GM13977 (cell line): Measurements from ENCODE around the gene PXDC1.
"Not testable (repeated sequence)": the region's sequence is repeated elsewhere in the genome, so short reads cannot be mapped to it uniquely, and the experiment has no call there.

Experiments used
- DNase-seq: peaks from one replicate; pipeline ENCODE4 v3.0.0; 2012; ENCODE audit warnings: low spot score
- in situ Hi-C: fragments of 300-500 bp; cut with MboI; formaldehyde crosslinking; loops from one replicate; pipeline ENCODE4 v1.12.0; 2022; ENCODE audit warnings: low sequenced_read_pairs, low pct_unique_long_range_greater_than_20kb, mixed read lengths, inconsistent platforms; ENCODE audit not compliant: unreplicated experiment
- TF ChIP-seq, protein P1 (sequence below): IDR thresholded peaks from 2 replicates; pipeline ENCODE4 v1.5.1; 2012; ENCODE audit warnings: mild to moderate bottlenecking, control low read depth; ENCODE audit not compliant: insufficient read depth; ENCODE audit errors: extremely low read depth, missing control alignments

The PXDC1 gene

DNA sequence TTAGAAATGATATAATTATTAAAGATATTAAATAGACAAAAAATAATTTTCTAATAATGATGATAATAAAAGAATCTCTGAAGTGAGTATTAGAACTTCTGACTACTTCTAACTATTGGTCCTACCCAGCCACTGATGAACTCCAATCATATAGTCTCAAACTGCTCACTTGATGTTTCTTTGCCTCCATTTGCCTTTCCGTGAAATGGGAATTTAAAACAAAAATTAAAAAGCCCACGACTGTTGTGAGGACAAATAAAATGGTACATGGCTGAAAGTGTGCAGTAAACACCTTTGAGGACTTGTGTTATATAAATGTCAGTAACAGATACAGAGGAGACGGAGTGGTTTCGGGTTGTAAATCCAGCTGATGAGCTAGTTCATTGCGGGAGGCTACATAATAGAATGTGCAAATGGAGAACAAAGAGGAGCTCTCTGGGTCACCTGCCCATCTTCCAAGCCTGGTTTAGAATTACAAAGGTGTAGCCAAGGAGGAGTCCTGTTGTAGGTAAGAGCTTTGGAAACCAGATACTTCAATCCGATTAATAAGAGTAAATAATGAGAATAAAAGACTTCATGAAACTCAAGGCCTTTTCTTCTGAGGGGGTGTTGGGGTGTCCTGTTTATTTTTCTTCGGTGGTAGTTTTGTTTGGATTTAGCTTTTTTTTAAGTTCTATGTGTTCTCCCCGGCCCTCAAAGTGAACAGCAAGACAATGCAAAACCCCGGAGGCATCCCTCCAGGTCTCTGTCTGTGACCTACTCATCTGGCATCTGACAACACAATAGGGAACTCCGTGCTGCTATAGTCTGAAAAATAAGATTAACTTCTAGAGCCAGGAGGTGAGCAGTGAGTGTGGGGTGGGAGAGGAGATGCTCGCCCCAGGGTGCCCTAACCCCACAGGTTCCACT, 4.4 kb upstream of the PXDC1 start:
- in situ Hi-C loops = no loop called here
- TF ChIP-seq, protein P1, sequence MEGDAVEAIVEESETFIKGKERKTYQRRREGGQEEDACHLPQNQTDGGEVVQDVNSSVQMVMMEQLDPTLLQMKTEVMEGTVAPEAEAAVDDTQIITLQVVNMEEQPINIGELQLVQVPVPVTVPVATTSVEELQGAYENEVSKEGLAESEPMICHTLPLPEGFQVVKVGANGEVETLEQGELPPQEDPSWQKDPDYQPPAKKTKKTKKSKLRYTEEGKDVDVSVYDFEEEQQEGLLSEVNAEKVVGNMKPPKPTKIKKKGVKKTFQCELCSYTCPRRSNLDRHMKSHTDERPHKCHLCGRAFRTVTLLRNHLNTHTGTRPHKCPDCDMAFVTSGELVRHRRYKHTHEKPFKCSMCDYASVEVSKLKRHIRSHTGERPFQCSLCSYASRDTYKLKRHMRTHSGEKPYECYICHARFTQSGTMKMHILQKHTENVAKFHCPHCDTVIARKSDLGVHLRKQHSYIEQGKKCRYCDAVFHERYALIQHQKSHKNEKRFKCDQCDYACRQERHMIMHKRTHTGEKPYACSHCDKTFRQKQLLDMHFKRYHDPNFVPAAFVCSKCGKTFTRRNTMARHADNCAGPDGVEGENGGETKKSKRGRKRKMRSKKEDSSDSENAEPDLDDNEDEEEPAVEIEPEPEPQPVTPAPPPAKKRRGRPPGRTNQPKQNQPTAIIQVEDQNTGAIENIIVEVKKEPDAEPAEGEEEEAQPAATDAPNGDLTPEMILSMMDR = no peak
- DNase-seq = no peak

DNA sequence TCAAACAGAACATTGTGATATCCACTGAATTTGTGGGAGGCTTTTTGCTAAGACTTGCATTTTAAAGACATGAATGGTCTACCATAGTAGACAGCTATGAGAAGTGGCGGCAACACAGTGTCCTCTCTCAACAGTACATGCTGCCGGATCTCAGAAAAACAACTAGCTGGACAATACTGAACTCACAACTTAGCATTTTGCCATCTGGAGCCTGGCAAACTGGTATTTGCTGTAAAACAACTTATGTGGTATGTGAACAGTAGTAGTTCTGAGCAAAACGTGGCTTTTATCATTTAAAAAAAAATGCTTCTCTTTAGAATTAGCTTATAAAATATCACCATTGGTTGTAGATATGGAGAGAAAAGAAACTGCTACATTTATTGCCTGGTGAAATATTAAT, 3.3 kb upstream of the PXDC1 start:
- in situ Hi-C loops = no loop called here
- no peak for DNase-seq
- TF ChIP-seq, protein P1 = no peak

DNA sequence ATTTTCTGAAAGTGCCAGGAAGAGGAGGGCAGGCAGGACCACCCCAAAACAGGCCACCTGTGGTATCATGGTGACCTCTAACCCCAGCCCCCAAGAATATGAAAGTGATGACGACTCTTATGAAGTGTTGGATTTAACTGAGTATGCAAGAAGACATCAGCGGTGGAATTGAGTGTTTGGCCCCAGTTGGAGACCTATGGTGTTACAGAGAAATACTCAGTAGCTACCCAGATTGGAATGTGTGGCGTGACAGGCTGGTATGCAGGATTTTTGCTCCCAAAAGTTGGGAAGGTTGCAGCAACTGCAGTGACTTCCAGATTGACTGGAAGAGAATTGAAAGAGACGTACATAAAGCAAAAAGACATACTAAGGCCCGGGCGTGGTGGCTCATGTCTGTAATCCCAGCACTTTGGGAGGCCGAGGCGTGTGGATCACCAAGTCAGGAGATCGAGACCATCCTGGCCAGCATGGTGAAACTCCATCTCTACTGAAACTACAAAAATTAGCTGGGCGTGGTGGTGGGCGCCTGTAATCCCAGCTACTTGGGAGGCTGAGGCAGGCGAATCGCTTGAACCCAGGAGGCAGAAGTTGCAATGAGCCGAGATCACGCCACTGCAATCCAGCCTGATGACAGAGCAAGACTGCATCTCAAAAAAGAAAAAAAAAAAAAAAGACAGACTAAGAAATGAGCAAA, 2.7 kb upstream of the PXDC1 start:
- DNase-seq, in situ Hi-C loops: not testable (repeated sequence)

DNA sequence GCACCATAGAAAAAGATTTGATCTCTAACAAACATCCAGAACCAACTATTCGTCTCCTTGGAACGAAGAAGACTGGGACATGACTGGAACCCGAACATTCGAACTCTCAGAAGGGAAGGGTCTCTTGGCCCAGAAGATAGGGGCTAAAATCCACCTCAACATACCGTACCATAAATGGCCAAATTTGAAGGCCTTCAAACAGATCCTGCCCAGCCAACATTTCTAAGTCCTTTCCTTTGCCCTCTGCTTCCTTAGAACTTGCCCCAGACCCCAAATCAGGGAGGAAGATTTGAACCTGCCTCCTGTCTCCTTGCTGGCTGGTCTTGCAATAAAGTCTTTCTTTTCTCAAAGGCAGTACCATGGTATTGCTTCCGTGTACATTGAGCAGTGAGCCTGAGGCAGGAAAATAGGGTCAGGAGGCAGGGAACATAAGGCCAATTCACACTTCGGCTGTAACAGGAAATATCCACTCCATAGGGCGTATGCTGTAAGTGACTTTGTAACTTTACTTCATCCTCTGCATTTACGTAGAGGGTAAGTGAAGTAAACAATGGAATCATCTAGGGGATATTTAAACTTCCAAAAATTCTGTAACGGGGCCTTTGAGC, 1.8 kb upstream of the PXDC1 start:
- TF ChIP-seq, protein P1 = no peak
- no peak for DNase-seq
- in situ Hi-C loops = no loop called here

DNA sequence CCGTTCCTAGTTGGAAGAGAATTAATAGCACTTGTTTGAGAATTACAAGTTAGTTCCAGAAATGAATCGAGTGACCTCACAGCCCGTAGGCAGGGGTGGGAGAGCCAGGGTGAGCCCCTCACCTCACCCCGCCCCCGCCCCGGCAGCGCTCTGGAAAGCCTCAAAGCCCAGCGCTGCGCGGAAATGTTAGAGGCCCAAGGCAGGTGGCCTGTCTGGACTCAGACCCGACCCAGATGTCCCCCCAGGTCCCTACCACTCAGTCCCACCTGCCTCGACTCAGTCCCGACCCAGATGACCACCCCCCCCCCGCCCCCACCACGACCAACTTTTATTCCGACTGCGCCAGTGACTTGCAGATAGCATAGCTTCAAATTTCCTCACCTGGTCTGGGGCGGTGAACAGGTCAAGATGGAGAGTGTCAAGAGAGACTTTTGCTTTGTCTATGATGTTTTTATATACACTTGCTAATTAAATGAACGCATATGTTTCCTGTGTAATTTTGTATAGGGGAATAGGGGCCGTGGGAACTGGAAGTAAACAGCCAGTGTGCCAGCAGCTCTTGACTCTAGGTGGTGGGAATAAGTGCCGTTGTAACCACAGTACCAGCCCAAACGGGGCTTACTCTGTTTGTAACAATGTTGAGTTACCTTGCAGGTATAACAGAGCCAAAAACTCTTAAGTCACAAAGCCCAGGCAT, 1.2 kb upstream of the PXDC1 start:
- no peak for DNase-seq
- TF ChIP-seq, protein P1 = no peak
- in situ Hi-C loops = no loop called here

DNA sequence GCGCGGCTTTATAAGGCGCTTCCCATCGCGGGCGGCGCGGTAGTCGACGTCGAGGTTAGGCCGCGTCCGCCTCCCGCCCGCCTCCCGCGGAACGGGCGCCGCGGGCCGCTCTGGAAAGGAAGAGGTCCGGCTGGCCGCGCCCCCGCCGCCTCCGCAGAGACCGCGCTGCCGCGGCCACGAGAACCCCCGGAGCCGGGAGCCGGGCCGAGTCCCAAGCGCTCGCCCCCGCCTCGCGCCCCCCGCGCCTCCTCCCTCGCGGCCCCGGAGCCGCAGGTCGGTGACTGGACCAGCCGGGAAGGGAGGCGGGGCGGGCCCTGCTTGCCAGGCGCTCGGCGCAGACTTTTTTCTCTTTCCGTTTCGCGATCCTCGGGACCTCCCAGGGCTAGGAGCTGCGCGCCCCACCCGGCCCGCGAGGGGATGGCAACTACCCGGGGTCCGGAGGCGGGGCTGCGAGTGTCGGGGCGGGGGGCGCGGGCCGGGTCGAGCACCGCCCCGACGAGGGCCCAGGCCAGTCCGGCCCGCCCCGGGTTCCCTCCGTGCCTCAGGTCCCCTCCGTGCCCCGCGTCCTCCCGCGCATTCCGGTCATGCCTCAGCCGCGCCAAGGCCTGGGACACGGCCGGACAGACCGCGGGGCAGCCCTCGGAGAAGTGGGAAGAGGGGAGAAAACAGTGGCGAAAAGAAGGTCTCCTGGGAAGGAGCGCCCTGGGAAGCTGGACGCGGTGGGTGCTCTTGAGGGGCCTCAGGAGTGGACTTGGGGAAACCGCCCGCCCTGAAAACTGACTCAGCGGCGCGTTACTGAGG, 417 bp upstream of the PXDC1 start:
- DNase-seq = peak; percentile 88
- TF ChIP-seq, protein P1 = peak; percentile 45
- in situ Hi-C loops = no loop called here
